Measurements from ENCODE around the gene ADCY3.
"Not testable (repeated sequence)": the region's sequence is repeated elsewhere in the genome, so short reads cannot be mapped to it uniquely, and the experiment has no call there.

The ADCY3 gene

DNA sequence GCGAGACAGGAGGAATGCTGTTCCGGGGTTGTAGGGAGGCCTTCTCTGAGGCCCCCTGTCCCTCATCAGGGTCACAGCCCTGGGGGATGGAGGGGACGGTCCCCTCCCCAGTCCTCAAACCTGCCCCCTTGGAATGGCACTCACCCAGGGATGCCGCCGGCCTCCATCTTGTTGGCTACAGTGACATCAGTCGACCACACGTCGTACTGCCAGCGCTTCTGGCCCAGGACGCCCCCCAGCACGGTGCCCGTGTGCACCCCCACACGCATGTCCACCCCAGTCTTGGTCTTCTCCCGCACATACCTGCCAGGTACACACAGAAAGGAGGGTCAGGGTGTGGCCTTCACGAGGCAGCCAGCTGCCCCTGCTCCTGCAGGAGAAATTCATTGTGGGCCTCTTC, 80.3 kb downstream of the ADCY3 start:
- Histone ChIP-seq H3K4me1 (ENCODE audit: control extremely low read depth in 1 of 4, control insufficient read depth in 4 of 4, insufficient read depth in 4 of 4, low read length in 3 of 4) (no peaks in the 10 kb centered on the region), H3K9me3 (ENCODE audit: control extremely low read depth in 1 of 5, control insufficient read depth in 4 of 5, insufficient read depth in 2 of 5, low read depth in 1 of 5, low read length in 4 of 5) (no peaks in the 10 kb centered on the region), H3K27ac (ENCODE audit: insufficient read depth in 1 of 2, low read depth in 1 of 2, low read length in 2 of 2, poor library complexity in 1 of 2, severe bottlenecking in 2 of 2) (no peak overlapping the region), H3K27me3 (replicated peaks in 2 of 5; ENCODE audit: control insufficient read depth in 4 of 5, insufficient read depth in 5 of 5, low read length in 4 of 5) (no peaks in the 10 kb centered on the region), H3K4me3 (ENCODE audit: control insufficient read depth in 1 of 7, extremely low read depth in 1 of 7, insufficient read depth in 4 of 7, low read depth in 2 of 7, low read length in 6 of 7) (no peak overlapping the region), H3K36me3 (ENCODE audit: control insufficient read depth in 4 of 4, insufficient read depth in 4 of 4, low read length in 3 of 4) (peaks cover 5 to 79% (median 46%) of the 10 kb centered on the region in 4 experiments)
- DNase-seq = no peak
- 100% methylated on average over 10 of the region's 15 CpGs for WGBS (ENCODE audit: insufficient coverage)
- POLR2A ChIA-PET = no interaction called here
- CTCF ChIA-PET = interaction anchor here (1.0 to 1.7 kb wide), 2 partner anchors 11 to 12 kb away, joined by 3 to 5 read pairs; no protein-coding TSS in a partner anchor

DNA sequence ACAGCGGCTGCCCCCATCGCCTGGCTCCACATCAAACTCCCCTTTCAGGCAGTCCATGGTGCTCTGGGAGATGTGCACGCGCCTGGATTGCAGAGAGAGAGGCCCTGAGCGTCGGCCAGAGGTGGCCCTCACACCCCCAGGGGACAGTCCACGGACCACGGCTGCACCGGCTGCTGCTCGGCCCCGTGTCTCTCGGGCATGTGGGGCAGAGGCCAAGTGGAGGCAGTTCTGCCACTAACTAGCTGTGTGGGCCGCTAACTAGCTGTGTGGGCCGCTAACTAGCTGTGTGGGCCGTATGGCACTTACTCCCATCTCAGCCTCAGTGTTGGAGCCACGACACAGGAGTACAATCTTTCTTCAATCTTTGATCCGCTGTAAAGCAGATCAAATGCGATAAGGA, 81.5 kb downstream of the ADCY3 start:
- ChIA-PET POLR2A (no interaction called here), CTCF (interaction anchor here (1.0 to 1.8 kb wide), 2 partner anchors 10 to 428 kb away, joined by 3 to 5 read pairs; no protein-coding TSS in a partner anchor)
- Histone ChIP-seq H3K4me3 (ENCODE audit: control insufficient read depth in 1 of 7, extremely low read depth in 1 of 7, insufficient read depth in 4 of 7, low read depth in 2 of 7, low read length in 6 of 7) (no peak overlapping the region), H3K27me3 (replicated peaks in 2 of 5; ENCODE audit: control insufficient read depth in 4 of 5, insufficient read depth in 5 of 5, low read length in 4 of 5) (no peaks in the 10 kb centered on the region), H3K4me1 (ENCODE audit: control extremely low read depth in 1 of 4, control insufficient read depth in 4 of 4, insufficient read depth in 4 of 4, low read length in 3 of 4) (no peaks in the 10 kb centered on the region), H3K9me3 (ENCODE audit: control extremely low read depth in 1 of 5, control insufficient read depth in 4 of 5, insufficient read depth in 2 of 5, low read depth in 1 of 5, low read length in 4 of 5) (no peaks in the 10 kb centered on the region), H3K27ac (ENCODE audit: insufficient read depth in 1 of 2, low read depth in 1 of 2, low read length in 2 of 2, poor library complexity in 1 of 2, severe bottlenecking in 2 of 2) (no peak overlapping the region), H3K36me3 (ENCODE audit: control insufficient read depth in 4 of 4, insufficient read depth in 4 of 4, low read length in 3 of 4) (peaks cover 7 to 81% (median 55%) of the 10 kb centered on the region in 4 experiments)
- WGBS (ENCODE audit: insufficient coverage) = 100% methylated on average over 16 of the region's 18 CpGs
- DNase-seq = no peak

GRCh38 chr2:24837996-24838513, 82.0 kb downstream of the ADCY3 start:
- Histone ChIP-seq H3K27me3 (replicated peaks in 2 of 5; ENCODE audit: control insufficient read depth in 4 of 5, insufficient read depth in 5 of 5, low read length in 4 of 5) (no peaks in the 10 kb centered on the region), H3K9me3 (ENCODE audit: control extremely low read depth in 1 of 5, control insufficient read depth in 4 of 5, insufficient read depth in 2 of 5, low read depth in 1 of 5, low read length in 4 of 5) (no peaks in the 10 kb centered on the region), H3K36me3 (ENCODE audit: control insufficient read depth in 4 of 4, insufficient read depth in 4 of 4, low read length in 3 of 4) (peaks cover 7 to 81% (median 58%) of the 10 kb centered on the region in 4 experiments), H3K4me3 (ENCODE audit: control insufficient read depth in 1 of 7, extremely low read depth in 1 of 7, insufficient read depth in 4 of 7, low read depth in 2 of 7, low read length in 6 of 7) (no peak overlapping the region), H3K27ac (ENCODE audit: insufficient read depth in 1 of 2, low read depth in 1 of 2, low read length in 2 of 2, poor library complexity in 1 of 2, severe bottlenecking in 2 of 2) (no peak overlapping the region), H3K4me1 (ENCODE audit: control extremely low read depth in 1 of 4, control insufficient read depth in 4 of 4, insufficient read depth in 4 of 4, low read length in 3 of 4) (no peaks in the 10 kb centered on the region)
- 95% methylated on average over 4 of the region's 5 CpGs for WGBS (ENCODE audit: insufficient coverage)
- ChIA-PET CTCF (interaction anchor here (1.8 kb wide), 1 partner anchor 428 kb away, joined by 5 read pairs; no protein-coding TSS in a partner anchor), POLR2A (no interaction called here)
- DNase-seq = no peak

GRCh38 chr2:24836706-24837105, 83.3 kb downstream of the ADCY3 start:
- ChIA-PET CTCF (interaction anchor here (0.6 to 1.8 kb wide), 3 partner anchors 81 to 529 kb away, joined by 3 to 5 read pairs (median 4); no protein-coding TSS in a partner anchor), POLR2A (no interaction called here)
- Histone ChIP-seq H3K27ac (ENCODE audit: insufficient read depth in 1 of 2, low read depth in 1 of 2, low read length in 2 of 2, poor library complexity in 1 of 2, severe bottlenecking in 2 of 2) (no peak overlapping the region), H3K9me3 (ENCODE audit: control extremely low read depth in 1 of 5, control insufficient read depth in 4 of 5, insufficient read depth in 2 of 5, low read depth in 1 of 5, low read length in 4 of 5) (no peaks in the 10 kb centered on the region), H3K36me3 (ENCODE audit: control insufficient read depth in 4 of 4, insufficient read depth in 4 of 4, low read length in 3 of 4) (peaks cover 7 to 84% (median 52%) of the 10 kb centered on the region in 4 experiments), H3K4me1 (ENCODE audit: control extremely low read depth in 1 of 4, control insufficient read depth in 4 of 4, insufficient read depth in 4 of 4, low read length in 3 of 4) (no peaks in the 10 kb centered on the region), H3K4me3 (ENCODE audit: control insufficient read depth in 1 of 7, extremely low read depth in 1 of 7, insufficient read depth in 4 of 7, low read depth in 2 of 7, low read length in 6 of 7) (no peak overlapping the region), H3K27me3 (replicated peaks in 2 of 5; ENCODE audit: control insufficient read depth in 4 of 5, insufficient read depth in 5 of 5, low read length in 4 of 5) (no peaks in the 10 kb centered on the region)
- WGBS (ENCODE audit: insufficient coverage) = 94% methylated on average over 9 of the region's 9 CpGs
- no peak for DNase-seq

DNA sequence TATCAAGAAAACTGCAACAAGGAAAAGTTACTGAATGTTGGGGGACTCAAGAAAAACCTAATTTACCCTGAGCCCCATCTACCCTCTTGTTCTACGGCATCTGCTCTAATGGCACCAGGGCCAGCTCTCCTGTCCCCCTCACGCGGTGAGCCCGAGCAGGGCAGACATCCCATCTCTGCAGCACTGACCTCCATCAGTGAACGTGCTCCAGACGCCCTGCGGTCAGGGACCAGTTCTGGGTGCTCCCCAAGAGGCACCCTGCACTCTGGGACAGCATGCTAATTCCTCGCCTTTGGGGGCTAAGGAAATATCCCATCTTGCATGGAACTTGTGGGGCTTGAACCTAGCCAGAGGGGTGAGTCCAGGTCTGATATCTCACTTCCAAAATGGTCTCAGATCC, 83.8 kb downstream of the ADCY3 start:
- POLR2A ChIA-PET = no interaction called here

DNA sequence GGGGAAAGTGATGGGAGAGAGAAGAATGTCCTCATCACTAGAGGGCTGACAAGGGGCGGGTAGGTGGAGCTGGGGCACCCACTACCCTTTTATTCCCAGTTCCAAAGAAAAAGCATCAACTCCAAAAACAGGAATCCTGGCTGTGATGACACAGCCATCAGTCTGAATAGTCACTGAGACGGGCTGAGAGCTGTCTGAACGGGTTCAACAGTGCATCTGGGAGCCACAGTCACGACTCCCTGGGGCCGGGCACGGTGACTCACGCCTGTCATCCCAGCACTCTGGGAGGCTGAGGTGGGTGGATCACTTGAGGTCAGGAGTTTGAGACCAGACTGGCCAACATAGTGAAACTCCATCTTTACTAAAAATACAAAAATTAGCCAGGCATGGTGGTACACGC, 84.6 kb downstream of the ADCY3 start:
- ChIA-PET POLR2A (interaction anchor here (0.6 kb wide), 1 partner anchor 39 kb away, joined by 3 read pairs; no protein-coding TSS in a partner anchor), CTCF (interaction anchor here (0.7 kb wide), 1 partner anchor 11 kb away, joined by 3 read pairs; no protein-coding TSS in a partner anchor)
- not testable (repeated sequence) for H3K27ac ChIP-seq (ENCODE audit: insufficient read depth in 1 of 2, low read depth in 1 of 2, low read length in 2 of 2, poor library complexity in 1 of 2, severe bottlenecking in 2 of 2); DNase-seq; H3K4me1 ChIP-seq (ENCODE audit: control extremely low read depth in 1 of 4, control insufficient read depth in 4 of 4, insufficient read depth in 4 of 4, low read length in 3 of 4); H3K4me3 ChIP-seq (ENCODE audit: control insufficient read depth in 1 of 7, extremely low read depth in 1 of 7, insufficient read depth in 4 of 7, low read depth in 2 of 7, low read length in 6 of 7); H3K27me3 ChIP-seq (replicated peaks in 2 of 5; ENCODE audit: control insufficient read depth in 4 of 5, insufficient read depth in 5 of 5, low read length in 4 of 5); H3K9me3 ChIP-seq (ENCODE audit: control extremely low read depth in 1 of 5, control insufficient read depth in 4 of 5, insufficient read depth in 2 of 5, low read depth in 1 of 5, low read length in 4 of 5)
- peaks cover 7 to 81% (median 55%) of the 10 kb centered on the region in 4 experiments for H3K36me3 ChIP-seq (ENCODE audit: control insufficient read depth in 4 of 4, insufficient read depth in 4 of 4, low read length in 3 of 4)
- 96% methylated on average over 7 of the region's 8 CpGs for WGBS (ENCODE audit: insufficient coverage)

More for the DNA sequence above, 83.8 kb downstream of the ADCY3 start:
- H3K36me3 ChIP-seq (ENCODE audit: control insufficient read depth in 4 of 4, insufficient read depth in 4 of 4, low read length in 3 of 4) = peaks cover 7 to 82% (median 52%) of the 10 kb centered on the region in 4 experiments
- no peak overlapping the region for H3K4me3 ChIP-seq (ENCODE audit: control insufficient read depth in 1 of 7, extremely low read depth in 1 of 7, insufficient read depth in 4 of 7, low read depth in 2 of 7, low read length in 6 of 7)
- 97% methylated on average over 8 of the region's 8 CpGs for WGBS (ENCODE audit: insufficient coverage)
- DNase-seq = no peak
- no peak overlapping the region for H3K27ac ChIP-seq (ENCODE audit: insufficient read depth in 1 of 2, low read depth in 1 of 2, low read length in 2 of 2, poor library complexity in 1 of 2, severe bottlenecking in 2 of 2)
- no peaks in the 10 kb centered on the region for H3K9me3 ChIP-seq (ENCODE audit: control extremely low read depth in 1 of 5, control insufficient read depth in 4 of 5, insufficient read depth in 2 of 5, low read depth in 1 of 5, low read length in 4 of 5)
- H3K4me1 ChIP-seq (ENCODE audit: control extremely low read depth in 1 of 4, control insufficient read depth in 4 of 4, insufficient read depth in 4 of 4, low read length in 3 of 4) = no peaks in the 10 kb centered on the region
- CTCF ChIA-PET = interaction anchor here (1.2 kb wide), 1 partner anchor 82 kb away, joined by 3 read pairs; no protein-coding TSS in a partner anchor
- H3K27me3 ChIP-seq (replicated peaks in 2 of 5; ENCODE audit: control insufficient read depth in 4 of 5, insufficient read depth in 5 of 5, low read length in 4 of 5) = no peaks in the 10 kb centered on the region

- Histone ChIP-seq H3K4me1 (ENCODE audit: control extremely low read depth in 1 of 4, control insufficient read depth in 4 of 4, insufficient read depth in 4 of 4, low read length in 3 of 4) (no peaks in the 10 kb centered on the region), H3K9me3 (ENCODE audit: control extremely low read depth in 1 of 5, control insufficient read depth in 4 of 5, insufficient read depth in 2 of 5, low read depth in 1 of 5, low read length in 4 of 5) (no peaks in the 10 kb centered on the region), H3K27ac (ENCODE audit: insufficient read depth in 1 of 2, low read depth in 1 of 2, low read length in 2 of 2, poor library complexity in 1 of 2, severe bottlenecking in 2 of 2) (no peak overlapping the region), H3K36me3 (ENCODE audit: control insufficient read depth in 4 of 4, insufficient read depth in 4 of 4, low read length in 3 of 4) (peaks cover 7 to 80% (median 52%) of the 10 kb centered on the region in 4 experiments), H3K4me3 (ENCODE audit: control insufficient read depth in 1 of 7, extremely low read depth in 1 of 7, insufficient read depth in 4 of 7, low read depth in 2 of 7, low read length in 6 of 7) (no peak overlapping the region), H3K27me3 (replicated peaks in 2 of 5; ENCODE audit: control insufficient read depth in 4 of 5, insufficient read depth in 5 of 5, low read length in 4 of 5) (no peaks in the 10 kb centered on the region)
- ChIA-PET CTCF (interaction anchor here (0.7 kb wide), 1 partner anchor 10 kb away, joined by 3 read pairs; no protein-coding TSS in a partner anchor), POLR2A (interaction anchor here (0.6 kb wide), 1 partner anchor 38 kb away, joined by 3 read pairs; no protein-coding TSS in a partner anchor)
- WGBS (ENCODE audit: insufficient coverage) = 99% methylated on average over 18 of the region's 20 CpGs
- DNase-seq = no peak
Observed at GRCh38 chr2:24834733-24835395, 85.2 kb downstream of the ADCY3 start.
